ENCODE results near the gene SPATA25. TPM values are rescaled to one million over a fixed set of nuclear protein-coding genes. Genes with fewer than 3 reads are reported as not detected.

Gene SPATA25
- total RNA-seq, 2 experiments from 2014 or later: 0.50 to 0.63 TPM

GRCh38 chr20:45911486-45912343 lies 24.3 kb upstream of the SPATA25 start, which contains the start of gene PLTP:
PLTP (minus strand) TSS chr20:45912155; CDS start chr20:45911452, 703 bp downstream.
- intact Hi-C loops (cut with micrococcal nuclease): loop anchor here (2.0 kb wide), 2 partner anchors 19 to 23 kb away; partner anchors contain the start of gene PCIF1
- ChIA-PET CTCF (no interaction called here), POLR2A (no interaction called here)
- Mint-ChIP-seq H3K4me3 (peak within 1 kb of the TSS; percentile 74), H3K27me3 (peaks cover 15% of the 10 kb centered on the region), H3K9me3 (no peaks in the 10 kb centered on the region), H3K4me1 (ENCODE audit: low read depth) (peaks cover 23% of the 10 kb centered on the region), H3K27ac (no peak within 1 kb of the TSS), H3K36me3 (no peaks in the 10 kb centered on the region)
- peak; percentile 37 for DNase-seq

DNA sequence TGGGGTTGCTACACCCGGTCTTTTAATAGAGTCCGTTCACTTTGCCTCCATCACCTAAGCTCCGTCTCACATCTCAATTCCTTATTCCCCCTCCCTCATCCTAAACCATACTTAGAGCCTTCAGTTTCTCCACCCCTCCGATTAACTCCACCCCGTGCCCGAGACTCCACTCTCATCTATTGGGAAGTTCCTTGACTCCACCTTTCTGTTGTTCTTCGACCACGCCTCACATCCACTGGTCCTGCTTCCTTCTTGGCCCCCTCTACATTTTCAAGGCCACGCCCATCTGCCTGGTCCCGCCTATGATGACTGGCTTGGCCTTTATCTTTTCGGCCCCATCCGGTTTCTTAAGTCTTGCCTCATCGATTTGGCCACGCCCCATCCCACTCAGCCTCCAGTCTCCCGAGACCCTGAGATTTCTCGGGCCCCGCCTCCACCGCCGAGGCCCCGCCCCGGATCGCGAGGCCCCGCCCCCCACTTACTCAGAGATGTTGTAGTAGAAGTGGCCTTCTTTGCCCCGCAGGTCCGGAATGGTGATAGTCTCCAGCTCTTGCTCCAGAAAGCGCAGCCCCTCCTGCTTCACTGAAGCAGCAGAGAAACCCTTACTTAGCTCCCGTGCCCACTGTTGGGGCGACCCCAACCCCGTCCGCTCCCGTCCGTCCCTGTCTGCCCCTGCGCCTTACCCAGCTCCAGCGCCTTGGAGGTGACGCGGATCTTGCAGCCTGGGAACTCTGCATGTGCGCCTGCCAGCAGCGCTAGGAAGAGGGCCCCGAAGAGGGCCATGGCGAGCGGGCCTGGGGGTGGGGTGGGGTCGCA lies 23.5 kb upstream of the SPATA25 start:
- Mint-ChIP-seq H3K27me3 (peaks cover 9% of the 10 kb centered on the region), H3K4me1 (ENCODE audit: low read depth) (peaks cover 23% of the 10 kb centered on the region), H3K36me3 (no peaks in the 10 kb centered on the region), H3K4me3 (peak overlapping the region; percentile 74), H3K9me3 (no peaks in the 10 kb centered on the region), H3K27ac (peak overlapping the region; percentile 46)
- ChIA-PET POLR2A (interaction anchor here (0.6 kb wide), 1 partner anchor 1029 kb away, joined by 4 read pairs; no protein-coding TSS in a partner anchor), CTCF (interaction anchor here (1.0 to 1.1 kb wide), 2 partner anchors 26 to 59 kb away, joined by 3 to 4 read pairs; no protein-coding TSS in a partner anchor)
- peak; percentile 98 for DNase-seq
- intact Hi-C loops (cut with micrococcal nuclease): loop anchor here (2.0 kb wide), 2 partner anchors 18 to 24 kb away; partner anchors contain the start of gene PCIF1

DNA sequence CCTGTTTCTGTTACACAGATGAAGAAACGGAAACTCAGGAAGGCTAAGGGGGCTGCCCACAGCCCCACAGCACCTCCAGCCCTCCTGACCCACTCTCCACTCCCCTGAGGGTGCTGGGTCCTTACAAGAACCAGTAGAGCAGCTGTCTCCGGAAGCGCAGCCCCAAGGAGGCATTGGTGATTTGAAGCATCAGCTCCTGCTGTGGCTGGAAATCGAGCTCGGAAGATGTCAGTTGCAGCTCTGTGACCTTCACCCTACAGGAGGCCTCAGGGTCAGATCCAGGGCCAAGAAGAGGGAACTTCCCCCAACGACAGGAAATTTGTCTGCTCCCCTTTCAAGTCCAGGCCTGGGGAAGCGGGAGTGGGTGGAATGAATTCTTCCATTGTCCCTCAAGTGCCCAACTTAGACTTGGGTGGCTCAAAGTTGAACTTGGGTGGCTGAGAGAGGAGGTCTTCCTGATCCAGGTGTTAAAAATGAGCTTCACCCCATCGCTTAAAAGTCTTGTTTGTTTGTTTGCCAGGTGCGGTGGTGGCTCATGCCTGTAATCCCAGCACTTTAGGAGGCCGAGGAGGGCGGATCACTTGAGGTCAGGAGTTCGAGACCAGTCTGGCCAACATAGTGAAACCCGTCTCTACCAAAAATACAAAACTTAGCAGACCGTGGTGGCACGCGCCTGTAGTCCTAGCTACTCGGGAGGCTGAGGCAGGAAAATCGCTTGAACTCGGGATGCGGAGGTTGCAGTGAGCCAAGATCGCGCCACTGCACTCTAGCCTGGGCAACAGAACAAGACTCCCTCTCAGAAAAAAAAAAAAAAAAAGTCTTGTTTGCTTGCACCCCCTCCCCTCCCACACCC lies 22.6 kb upstream of the SPATA25 start:
- peaks cover 9% of the 10 kb centered on the region for H3K27me3 Mint-ChIP-seq
- ChIA-PET POLR2A (interaction anchor here (0.6 to 1.3 kb wide), 4 partner anchors 11 to 1028 kb away, joined by 3 to 5 read pairs (median 4); partner anchors contain the start of gene NEURL2), CTCF (interaction anchor here (1.0 to 1.1 kb wide), 2 partner anchors 26 to 60 kb away, joined by 3 to 4 read pairs; no protein-coding TSS in a partner anchor)
- DNase-seq: no peak
- no peaks in the 10 kb centered on the region for H3K36me3 Mint-ChIP-seq
- intact Hi-C loops (cut with micrococcal nuclease): loop anchor here (2.0 kb wide), 2 partner anchors 17 to 25 kb away; partner anchors contain the start of gene PCIF1
- peak overlapping the region; percentile 74 for H3K4me3 Mint-ChIP-seq
- no peaks in the 10 kb centered on the region for H3K9me3 Mint-ChIP-seq
- H3K27ac Mint-ChIP-seq: peak overlapping the region; percentile 46
- peaks cover 23% of the 10 kb centered on the region for H3K4me1 Mint-ChIP-seq (ENCODE audit: low read depth)

DNA sequence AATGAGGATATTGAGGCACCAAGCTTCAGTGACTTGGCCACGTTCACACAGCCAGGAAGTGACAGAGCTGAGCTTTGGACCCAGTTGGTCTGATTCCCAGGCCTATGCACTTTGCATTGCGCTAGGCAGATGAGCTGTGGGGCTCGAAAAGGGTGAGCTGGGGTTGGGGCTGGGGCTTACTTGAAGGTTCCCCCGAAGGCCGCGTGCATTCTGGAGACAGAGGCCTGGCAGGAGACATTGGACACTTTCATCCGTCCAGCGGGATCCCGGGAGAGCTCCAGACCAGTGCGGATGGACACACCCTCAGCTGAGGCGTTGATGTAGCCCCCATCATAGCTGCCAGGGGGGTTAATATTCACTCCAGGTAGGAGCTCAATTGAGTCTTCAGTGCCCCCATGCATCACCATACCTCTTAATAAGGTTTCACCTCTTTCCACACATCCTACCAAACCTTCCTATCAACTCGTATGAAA lies 21.9 kb upstream of the SPATA25 start:
- peaks cover 6% of the 10 kb centered on the region for H3K27me3 Mint-ChIP-seq
- H3K4me1 Mint-ChIP-seq (ENCODE audit: low read depth): peaks cover 23% of the 10 kb centered on the region
- H3K36me3 Mint-ChIP-seq: no peaks in the 10 kb centered on the region
- no peaks in the 10 kb centered on the region for H3K9me3 Mint-ChIP-seq
- POLR2A ChIA-PET: interaction anchor here (0.9 to 1.3 kb wide), 4 partner anchors 12 to 26 kb away, joined by 3 to 5 read pairs (median 3); partner anchors contain the start of gene NEURL2
- CTCF ChIA-PET: no interaction called here
- no peak overlapping the region for H3K4me3 Mint-ChIP-seq
- intact Hi-C loops (cut with micrococcal nuclease): no loop called here
- no peak overlapping the region for H3K27ac Mint-ChIP-seq
- no peak for DNase-seq

- Mint-ChIP-seq H3K36me3 (no peaks in the 10 kb centered on the region), H3K4me3 (no peak overlapping the region), H3K27me3 (peaks cover 4% of the 10 kb centered on the region), H3K4me1 (ENCODE audit: low read depth) (peaks cover 22% of the 10 kb centered on the region), H3K9me3 (no peaks in the 10 kb centered on the region), H3K27ac (no peak overlapping the region)
- DNase-seq: no peak
- intact Hi-C loops (cut with micrococcal nuclease): no loop called here
- POLR2A ChIA-PET: no interaction called here
- CTCF ChIA-PET: interaction anchor here (1.1 kb wide), 1 partner anchor 109 kb away, joined by 3 read pairs; no protein-coding TSS in a partner anchor
These were observed 20.7 kb upstream of the SPATA25 start for GRCh38 chr20:45908084-45908483.

- Mint-ChIP-seq H3K4me1 (ENCODE audit: low read depth) (peaks cover 19% of the 10 kb centered on the region), H3K9me3 (no peaks in the 10 kb centered on the region), H3K27me3 (peaks cover 2% of the 10 kb centered on the region), H3K4me3 (no peak overlapping the region), H3K27ac (no peak overlapping the region), H3K36me3 (no peaks in the 10 kb centered on the region)
- POLR2A ChIA-PET: no interaction called here
- CTCF ChIA-PET: interaction anchor here (1.1 kb wide), 1 partner anchor 108 kb away, joined by 3 read pairs; no protein-coding TSS in a partner anchor
- intact Hi-C loops (cut with micrococcal nuclease): no loop called here
- no peak for DNase-seq
These were observed 20.0 kb upstream of the SPATA25 start for GRCh38 chr20:45907219-45907948.

GRCh38 chr20:45905505-45906079 lies 18.2 kb upstream of the SPATA25 start:
- ChIA-PET POLR2A (interaction anchor here (1.2 kb wide), 1 partner anchor 29 kb away, joined by 3 read pairs; the partner anchor contains the start of gene PCIF1), CTCF (interaction anchor here (1.1 to 1.3 kb wide), 2 partner anchors 108 to 113 kb away, joined by 3 to 4 read pairs; partner anchors contain the start of genes DNTTIP1 and WFDC3)
- Mint-ChIP-seq H3K9me3 (no peaks in the 10 kb centered on the region), H3K36me3 (no peaks in the 10 kb centered on the region), H3K4me1 (ENCODE audit: low read depth) (peaks cover 5% of the 10 kb centered on the region), H3K4me3 (no peak overlapping the region), H3K27me3 (no peaks in the 10 kb centered on the region), H3K27ac (no peak overlapping the region)
- no peak for DNase-seq
- intact Hi-C loops (cut with micrococcal nuclease): no loop called here

- Mint-ChIP-seq H3K27ac (no peak overlapping the region), H3K4me1 (ENCODE audit: low read depth) (peaks cover under 1% of the 10 kb centered on the region), H3K36me3 (no peaks in the 10 kb centered on the region), H3K27me3 (no peaks in the 10 kb centered on the region), H3K9me3 (no peaks in the 10 kb centered on the region), H3K4me3 (no peak overlapping the region)
- intact Hi-C loops (cut with micrococcal nuclease): no loop called here
- CTCF ChIA-PET: interaction anchor here (1.1 to 1.3 kb wide), 2 partner anchors 109 to 113 kb away, joined by 3 to 4 read pairs; partner anchors contain the start of genes DNTTIP1 and WFDC3
- no peak for DNase-seq
- POLR2A ChIA-PET: no interaction called here
These were observed 17.4 kb upstream of the SPATA25 start for GRCh38 chr20:45904583-45905504.

DNA sequence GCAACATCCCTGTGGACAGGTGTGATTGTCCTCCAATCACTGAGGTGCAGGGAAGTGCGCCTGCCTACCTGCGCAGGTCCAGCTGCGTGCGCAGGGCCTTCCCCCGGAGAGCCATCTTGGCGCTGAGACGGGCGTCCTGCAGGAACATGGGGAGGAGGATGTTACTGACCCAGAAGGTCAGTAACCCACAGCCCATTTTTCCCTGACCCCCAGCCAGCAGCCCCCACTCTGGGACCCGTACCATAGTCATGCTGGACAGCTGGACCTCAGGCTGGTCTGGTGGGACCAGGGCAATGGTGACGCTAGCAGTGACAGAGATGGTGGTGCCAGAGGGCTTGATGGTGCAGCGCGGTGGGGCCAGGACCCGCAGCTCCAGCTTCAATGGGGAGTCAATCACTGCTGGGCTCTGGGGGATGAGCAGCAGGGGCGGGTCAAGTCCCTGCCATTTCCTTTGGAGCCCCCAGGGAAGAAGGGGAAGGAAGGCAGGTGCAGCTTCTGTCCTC lies 14.8 kb upstream of the SPATA25 start:
- CTCF ChIA-PET: no interaction called here
- no peak overlapping the region for H3K4me3 Mint-ChIP-seq
- no peaks in the 10 kb centered on the region for H3K27me3 Mint-ChIP-seq
- intact Hi-C loops (cut with micrococcal nuclease): no loop called here
- no peaks in the 10 kb centered on the region for H3K9me3 Mint-ChIP-seq
- H3K4me1 Mint-ChIP-seq (ENCODE audit: low read depth): no peaks in the 10 kb centered on the region
- POLR2A ChIA-PET: no interaction called here
- peaks cover 12% of the 10 kb centered on the region for H3K36me3 Mint-ChIP-seq
- H3K27ac Mint-ChIP-seq: no peak overlapping the region
- DNase-seq: no peak

Measured in activated CD4-positive, alpha-beta memory T cell treated with anti-CD3 and anti-CD28 coated beads for 36 hours (primary cell).